ENCODE measurements around the gene PIH1D1.

The PIH1D1 gene

DNA sequence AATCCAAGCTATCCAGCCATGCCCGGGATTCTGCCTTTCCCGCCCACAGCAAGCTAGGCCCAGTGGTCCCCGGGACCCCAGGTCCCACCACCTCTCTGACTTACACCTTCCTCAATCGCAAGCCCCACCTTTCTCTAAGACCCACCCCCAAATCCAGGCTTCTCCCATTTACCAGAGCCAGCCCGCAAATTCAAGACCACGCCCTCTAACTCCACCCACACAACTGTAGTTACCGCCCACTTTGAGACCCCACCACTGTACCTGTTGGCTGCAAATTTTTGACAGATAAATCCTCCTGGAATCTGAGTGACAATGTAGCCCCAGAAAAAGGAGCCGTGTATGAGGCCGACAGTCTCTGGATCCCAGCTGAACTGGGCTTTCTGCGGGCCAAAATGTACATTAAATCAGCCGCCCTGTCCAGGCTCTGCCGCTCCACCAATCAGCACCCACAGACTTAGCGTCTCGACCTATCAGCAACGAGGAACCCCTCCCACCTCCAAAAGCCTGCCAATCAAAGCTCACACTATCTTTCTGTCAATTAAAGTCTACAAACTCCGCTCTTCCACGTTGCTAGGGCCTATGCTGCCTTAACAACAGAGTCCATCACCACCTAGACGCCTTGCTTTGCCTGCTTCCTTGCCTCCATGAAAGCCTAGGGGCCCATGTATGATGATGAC is 16.6 kb downstream of the PIH1D1 start:
- DNase-seq = no peak

DNA sequence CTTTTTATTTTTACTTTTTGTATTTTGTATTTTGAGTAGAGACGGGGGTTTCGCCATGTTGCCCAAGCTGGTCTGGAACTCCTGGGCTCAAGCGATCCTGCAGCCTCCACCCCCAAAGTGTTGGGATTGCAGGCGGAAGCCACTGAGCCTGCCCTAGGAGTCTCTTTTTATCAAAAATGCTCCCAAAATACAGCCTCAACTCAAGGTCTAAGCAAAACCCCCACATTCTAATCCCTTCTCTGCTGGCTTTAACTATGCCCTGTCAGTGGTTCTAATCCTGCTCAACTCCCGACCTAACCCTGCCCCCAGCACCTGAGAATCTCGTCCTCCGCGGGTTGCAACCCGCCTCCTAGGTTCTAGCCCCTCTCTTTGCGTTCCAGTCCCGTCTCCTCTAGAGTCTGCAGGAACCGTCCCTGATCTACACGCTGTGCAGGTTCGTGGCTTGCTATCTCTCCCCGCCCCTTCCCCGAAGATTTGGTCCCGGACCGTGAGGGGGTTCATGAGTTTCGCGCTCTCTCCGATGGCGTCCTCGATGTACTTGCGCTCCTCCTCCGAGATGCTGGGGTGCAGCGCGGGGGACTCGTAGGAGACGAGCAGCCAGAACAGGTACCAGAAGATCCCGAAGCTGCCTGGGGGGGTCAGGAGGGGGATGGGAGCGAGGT is 18.2 kb downstream of the PIH1D1 start:
- DNase-seq = no peak

DNA sequence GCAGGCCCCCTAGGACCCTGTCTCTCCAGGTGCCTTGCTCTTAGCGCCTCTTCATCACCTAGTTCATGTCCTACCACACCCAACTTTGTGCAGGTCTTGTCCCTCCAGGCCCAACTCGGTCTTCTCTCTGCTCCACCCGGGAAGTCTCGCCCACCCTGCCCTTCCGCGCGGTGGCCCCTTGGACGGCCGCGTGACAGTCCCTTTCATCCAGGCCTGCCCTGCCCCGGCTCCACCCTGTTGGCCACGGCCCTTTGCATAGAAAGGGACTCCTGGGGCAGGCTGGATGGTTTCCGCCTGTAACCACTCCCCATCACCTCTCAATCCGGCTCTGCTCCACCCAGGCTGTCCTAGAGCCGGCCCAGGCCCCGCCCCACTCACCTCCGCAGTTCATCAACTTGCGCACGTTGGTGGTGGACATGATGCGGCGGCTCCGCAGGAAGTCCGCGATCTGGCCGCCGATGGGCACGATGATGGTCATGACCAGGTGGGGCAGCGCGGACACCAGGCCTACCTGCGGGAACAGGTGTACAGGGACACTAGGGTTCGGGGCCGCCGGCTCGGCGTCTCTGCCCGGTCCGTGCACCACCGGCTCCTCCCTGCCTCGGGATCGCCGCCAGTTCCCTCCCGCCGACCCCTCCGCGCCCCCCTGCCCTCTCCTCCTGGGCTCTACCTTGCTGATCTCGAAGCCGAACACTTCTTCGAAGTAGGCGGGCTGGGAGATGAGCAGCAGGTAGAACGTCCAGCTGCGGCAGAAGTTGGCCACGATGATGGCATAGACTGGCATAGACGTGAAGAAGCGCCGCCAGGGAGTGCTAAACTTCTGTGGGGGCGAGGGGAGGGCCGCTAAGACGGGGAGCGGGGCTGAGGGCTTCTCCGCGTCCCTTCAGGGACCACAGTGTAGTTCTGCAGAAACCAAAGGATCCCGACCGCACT is 19.2 kb downstream of the PIH1D1 start:
- peak in 1 of 5 experiments; percentile 43 for DNase-seq

DNA sequence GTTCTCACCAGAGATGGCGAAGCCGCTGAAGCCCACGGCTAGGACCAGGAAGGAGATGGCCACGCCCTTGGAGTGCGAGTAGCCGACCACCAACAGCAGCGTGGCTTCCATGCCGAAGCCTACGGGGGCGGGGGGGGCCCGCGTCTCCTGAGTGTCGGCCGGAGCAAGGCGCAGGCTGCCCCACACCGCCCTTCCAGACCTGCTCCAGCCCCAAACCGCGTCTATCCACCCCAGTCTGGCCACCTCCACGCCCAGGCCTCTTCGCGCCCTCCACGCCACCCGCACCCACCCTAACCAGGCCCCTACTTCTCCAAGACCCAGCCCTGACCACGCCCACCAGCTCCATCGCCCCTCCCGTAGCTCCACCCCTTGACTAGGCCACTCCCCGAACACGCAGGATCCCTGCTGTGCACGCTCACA is 20.3 kb downstream of the PIH1D1 start:
- no peak for DNase-seq

DNA sequence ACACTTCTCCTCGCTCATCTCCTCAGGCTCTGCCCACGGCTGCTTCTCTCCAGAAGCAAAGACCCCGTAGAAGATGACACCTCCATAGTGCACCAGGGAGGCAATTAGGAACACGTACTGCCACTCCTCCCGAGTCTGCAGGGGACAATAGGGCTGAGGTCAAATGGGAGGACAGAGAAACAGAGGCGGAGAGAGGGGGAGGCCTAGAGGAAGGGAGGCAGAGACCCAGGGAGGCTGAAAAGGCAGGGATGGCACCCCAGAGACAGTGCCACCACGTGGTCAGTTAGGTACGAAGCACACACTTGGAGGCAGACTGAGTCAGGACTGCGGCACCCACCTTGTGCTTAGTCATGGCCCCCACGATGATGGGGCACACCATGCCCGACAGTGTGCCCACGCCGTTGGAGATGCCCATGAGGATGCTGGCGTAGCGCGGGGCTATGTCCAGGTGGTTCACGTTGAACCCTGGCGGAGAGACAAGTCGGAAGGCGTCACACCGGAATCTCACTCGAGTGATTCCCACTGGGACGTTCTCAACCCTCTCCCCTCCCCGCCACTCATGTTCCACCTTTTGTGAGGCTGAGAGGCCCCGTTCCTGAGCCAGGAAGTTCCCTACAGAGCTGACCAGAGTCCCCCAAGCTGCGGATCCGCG is 20.8 kb downstream of the PIH1D1 start:
- peak in 1 of 5 experiments; percentile 47 for DNase-seq

DNA sequence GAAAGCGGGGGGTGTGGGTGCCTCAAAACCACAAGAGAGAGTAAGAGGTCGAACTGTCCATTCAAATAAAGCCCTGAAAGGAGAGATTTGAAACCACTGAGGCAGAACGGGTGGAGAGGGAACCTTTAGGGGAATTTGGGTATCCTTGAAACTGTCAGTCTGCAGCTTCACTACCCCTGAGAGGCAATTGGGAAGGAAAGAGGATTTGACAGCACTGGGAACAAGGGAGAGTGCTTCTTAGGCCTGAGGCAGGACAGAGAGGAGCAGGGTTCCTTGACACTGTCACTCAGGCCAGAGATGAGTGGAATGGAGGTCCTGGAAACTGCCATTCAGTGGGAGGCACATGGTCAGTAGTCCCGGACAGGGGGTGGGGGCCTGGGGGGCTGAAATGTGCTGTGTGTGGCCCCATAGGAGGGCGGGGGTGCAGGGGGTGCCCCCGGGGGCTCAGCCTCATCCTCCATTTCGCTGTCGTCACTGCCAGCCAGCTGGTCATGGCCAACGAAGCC is 21.4 kb downstream of the PIH1D1 start:
- DNase-seq = no peak

DNA sequence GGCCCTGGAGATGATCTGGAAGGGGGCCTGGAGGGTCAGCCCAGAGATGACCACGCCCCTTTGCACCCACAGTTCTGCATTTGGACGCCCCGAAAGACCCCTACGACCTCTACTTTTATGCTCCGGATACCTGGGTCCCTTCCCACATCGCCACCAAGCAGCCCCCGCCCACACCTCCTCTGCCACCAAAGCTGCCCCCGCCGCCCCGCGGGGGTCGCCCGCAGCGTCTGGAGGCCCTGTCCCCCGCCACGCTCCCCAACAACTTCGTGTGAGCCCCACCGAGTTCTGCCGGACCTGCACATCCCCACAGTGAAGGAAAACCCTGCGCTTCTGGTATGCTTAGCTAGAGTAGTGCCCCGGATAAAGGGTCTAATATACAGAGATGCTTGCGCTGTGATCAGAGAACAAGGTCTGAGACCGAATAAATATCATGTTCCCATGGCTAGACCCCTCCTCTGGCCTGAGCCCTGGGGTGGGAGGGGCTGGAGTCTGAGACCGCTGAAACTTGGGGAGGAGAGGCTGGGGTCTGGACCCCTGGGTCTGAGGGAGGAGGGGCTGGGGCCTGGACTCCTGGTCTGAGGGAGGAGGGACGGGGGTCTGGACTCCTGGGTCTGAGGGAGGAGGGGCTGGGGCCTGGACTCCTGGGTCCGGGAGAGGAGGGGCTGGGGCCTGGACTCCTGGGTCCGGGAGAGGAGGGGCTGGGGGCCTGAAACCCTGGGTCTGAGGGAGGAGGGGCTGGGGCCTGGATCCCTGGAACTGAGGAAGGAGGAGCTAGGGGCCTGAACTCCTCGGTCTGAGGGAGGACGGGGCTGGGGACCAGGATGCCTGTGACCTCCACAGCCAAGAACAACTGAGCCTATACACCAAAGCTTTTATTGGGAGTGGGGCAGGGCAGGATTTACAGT is 22.8 kb downstream of the PIH1D1 start:
- DNase-seq = no peak

DNA sequence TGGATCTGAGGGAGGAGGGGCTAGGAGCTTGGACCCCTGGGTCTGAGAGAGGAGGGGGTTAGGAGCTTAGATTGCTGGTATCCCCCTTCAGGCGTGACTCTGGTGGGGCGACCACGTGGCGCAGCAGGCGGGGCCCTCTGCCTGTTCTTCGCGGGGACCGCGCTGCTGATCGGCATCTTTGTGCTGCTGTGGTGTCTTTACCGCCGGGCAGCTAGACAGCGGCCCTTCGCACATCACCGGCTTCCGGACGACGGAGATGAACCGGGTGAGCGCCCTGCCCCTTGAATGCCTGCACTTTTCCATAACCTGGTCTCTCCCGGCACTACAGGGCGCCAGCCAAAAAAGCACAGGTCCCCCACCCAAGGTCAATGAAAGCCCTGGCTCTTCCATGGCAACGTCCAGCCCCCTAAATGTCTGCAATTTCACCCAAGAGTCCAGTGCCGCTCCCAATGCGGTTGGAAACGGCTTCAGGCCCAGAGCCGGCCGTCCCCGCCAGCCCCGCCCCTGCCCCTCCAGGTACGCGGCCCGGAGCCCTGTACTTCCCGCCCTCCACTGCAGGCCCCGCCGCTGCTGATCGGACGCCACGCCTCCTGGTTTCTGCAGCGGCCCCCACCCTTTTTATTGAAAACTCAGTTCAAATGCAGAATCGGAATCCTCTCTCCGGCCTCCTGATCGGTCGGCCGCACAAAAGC is 23.6 kb downstream of the PIH1D1 start:
- DNase-seq = peak in 1 of 5 experiments; percentile 48

DNA sequence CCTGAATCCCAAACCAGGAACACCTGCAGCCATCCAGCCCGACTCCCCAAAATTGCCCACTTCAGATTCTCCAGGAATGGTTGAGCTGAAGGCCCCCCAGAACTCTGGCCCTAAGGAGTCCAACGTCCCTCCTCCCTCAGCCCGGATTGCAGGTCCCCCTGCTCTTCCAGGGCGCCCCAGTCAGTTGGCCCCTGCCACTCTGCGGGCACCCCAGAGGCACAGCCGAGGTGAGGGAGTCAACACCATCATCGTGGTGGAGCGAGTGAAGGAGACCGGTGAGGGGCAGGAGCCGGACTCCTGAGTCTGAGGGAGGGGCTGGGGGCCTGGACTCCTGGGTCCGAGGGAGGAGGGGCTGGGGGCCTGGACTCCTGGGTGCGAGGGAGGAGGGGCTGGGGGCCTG is 24.3 kb downstream of the PIH1D1 start:
- DNase-seq = no peak

DNA sequence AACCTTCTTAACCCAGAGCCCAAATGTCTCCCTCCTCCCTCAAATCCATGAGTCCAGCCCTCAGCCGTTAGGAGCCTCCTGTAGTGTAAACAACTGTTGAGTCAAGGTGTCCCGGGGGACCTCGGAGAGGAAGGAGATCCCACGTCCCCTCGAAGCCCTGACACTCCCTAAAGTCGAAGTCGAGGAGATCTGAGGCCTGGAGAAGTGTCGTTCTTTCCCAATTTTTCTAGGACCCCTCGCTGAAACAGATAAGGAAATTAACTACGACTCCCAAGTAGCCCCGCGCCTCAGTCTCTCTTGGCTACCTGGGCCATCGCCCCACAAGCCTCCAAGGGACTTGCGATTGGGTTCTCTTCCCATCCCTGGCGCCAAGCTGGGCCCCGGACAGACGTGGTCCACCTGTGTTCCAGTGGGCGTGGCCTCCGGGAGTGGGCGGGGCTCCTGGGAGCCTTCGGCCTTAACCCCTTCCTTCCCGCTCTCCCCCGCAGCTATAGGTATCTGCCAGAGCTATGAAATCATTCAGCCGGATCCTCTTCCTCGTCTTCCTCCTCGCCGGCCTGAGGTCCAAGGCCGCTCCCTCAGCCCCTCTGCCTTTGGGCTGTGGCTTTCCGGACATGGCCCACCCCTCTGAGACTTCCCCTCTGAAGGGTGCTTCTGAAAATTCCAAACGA is 25.6 kb downstream of the PIH1D1 start:
- DNase-seq = no peak

DNA sequence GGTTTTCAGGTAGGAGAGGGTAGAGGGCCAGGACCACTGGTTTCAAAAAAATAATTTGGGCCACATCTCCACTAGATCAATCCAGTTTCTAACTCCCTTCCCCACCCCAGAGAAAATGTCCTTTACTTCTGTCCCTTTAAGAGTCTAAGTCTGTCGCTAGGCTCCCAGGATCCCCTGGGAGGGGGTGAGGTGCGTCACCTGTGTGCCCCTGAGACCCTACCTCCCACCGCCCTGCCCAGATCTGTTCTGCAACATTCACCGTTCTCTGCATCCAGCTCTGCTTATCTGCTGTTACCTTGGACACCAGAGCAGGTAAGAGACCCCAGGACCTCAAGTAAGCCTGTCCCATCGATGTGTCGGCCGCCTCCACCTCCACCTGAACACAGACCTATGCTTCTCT is 26.4 kb downstream of the PIH1D1 start, which contains the start of gene GFY:
Gene GFY (plus strand): TSS at position 211 of the 400 bp plus-strand sequence. CDS start 1,043 bp downstream, outside the sequence.
- DNase-seq = no peak

DNA sequence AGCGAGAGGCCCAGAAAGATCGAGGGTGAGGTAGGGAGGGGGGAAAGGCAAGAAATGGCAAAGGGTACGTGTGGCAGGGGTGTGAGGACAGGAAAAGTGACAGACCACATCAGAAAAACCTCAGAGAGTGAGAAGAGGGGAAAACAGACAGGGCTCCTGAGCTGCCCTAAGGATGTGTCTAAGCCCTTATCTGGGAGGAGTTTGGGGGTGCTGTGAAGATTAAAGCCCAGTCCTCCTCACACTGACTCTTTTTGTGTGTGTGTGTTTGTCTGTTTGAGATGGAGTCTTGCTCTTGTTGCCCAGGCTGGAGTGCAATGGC is 27.7 kb downstream of the PIH1D1 start:
- DNase-seq = peak in 1 of 5 experiments; percentile 65

DNA sequence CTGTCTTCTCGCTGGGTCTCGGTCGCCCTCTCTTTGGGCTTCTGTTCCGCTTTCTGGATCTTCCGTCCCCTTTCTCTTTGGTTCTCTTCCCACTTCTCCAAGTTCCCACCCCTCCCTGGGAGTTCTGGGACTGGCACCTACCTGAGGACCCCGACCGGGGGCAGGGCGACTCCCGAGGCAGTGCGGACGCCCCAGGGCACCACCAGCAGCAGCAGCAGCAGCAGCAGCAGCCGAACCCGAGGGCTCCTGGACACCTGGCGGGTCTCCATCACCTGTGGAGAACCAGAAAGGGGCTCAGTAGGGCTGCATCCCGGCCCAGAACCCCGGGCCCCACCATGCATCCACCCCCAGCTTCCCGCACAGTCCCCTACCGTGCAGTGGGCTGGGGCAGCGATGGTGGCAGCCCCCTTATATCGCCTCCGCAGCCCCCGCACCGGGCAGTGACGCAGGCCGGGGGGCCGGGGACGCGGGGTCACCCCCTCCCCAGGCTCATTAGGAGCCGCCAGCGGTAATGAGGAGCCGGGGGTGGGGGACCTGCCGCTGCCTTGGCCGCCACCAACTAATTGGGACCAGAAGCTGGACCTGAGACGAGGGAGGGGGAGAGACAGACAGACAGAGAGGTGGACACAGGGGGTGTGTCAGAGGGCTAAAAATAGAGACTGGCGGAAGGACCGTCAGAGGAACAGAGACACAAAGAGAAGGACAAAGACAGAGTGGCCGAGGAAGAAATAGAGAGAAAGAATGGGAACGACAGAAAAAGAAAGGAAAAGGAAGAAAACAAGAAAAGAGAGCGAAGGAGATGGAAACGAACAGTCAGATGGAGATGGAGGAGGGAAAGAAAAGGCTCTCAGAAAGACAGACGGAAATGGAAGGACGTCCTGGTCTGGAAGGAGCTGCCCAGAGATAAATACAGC is 28.3 kb downstream of the PIH1D1 start, which contains the start of gene PTH2:
Gene PTH2 (minus strand): TSS at position 371 of the 914 bp plus-strand sequence. CDS start 102 bp downstream, at position 269.
- DNase-seq = no peak

DNA sequence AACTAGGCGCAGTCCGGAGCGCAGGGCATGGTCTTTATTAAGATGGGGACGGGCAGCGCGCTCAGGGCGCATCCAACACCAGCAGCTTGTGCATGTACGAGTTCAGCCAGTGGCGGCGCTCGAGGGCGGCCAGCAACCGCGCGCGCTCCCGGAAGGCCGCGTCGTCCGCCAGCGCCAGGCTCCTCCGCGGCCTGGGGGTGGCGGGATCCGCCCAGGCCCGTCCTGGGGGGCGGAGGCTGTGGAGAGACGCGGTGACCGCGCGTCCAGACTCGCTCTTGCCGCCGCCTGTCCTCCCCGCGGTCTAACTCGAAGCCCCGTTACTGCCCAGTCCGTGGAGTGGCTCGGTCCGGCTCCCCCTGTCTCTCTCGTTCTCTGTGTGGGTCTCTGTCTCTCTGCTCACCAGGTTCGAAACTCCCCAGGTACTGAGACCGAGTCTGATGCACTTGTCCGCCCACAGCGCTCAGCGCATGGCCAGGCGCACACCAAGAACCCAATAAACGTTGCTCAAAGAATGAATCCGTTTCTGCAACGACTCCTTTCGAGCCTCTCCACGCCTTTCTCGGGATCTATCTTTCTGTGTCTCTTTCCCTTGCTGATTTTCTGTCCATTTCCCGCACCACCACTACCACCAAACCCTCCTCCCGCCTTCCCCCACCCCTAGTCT is 29.1 kb downstream of the PIH1D1 start:
- peak in 3 of 5 experiments; percentile 36 to 74 (median 39) for DNase-seq

DNA sequence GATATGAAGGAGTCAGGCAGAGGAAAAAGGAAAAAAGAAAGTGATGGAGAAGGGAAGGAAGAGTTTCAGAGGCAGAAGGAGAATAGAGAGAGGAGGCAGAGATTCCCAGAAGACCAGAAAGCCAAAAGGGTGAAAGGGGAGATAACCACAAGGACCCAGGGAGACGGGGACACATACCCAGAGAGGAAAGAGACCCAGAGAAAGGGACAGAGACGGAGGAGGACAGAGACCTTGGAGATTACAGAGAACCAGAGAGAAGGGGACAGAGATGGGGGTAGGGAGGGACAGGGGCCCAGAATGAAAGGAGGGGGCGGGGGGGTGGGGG is 29.8 kb downstream of the PIH1D1 start:
- no peak for DNase-seq

DNA sequence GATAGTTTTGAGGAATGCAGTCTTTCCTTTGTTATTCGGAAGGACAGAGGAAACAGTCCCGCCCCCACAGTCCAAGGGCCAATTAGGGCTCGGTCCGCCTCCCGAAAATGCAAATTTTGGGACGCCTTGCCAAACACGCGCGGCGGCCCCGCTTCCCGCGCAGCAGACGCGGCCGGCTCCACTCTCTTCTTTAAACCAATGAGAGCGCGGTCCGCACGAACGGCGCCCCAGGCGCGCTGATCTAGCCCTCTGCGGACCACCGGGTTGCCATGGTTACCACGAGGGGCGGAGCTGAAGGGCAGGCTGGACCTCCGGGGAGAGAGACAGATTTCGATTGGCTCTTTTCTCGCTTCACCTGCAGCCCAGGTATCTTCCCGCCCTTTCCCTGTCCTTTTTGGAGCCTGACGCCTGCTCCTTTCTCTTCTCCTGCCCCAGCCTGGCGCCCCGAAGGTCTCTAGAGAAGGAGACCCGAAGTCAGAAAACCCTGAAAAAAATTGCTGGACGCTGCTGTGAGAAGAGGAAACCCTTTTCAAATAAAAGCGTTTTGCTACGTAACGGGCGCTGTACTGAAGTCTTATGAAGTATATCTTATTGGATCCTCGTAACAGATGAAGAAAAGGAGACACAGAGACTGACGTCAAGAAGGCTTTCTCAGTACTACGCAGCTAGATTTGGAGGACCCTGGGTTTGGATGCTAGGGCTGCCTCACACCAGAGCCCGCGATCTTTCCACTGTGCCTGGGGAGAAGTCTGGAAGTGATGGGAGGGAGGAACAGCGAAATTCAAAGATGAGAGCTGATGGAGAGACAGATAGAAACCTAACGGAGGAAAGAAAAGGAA is 30.4 kb downstream of the PIH1D1 start:
- peak in 1 of 5 experiments; percentile 47 for DNase-seq

DNA sequence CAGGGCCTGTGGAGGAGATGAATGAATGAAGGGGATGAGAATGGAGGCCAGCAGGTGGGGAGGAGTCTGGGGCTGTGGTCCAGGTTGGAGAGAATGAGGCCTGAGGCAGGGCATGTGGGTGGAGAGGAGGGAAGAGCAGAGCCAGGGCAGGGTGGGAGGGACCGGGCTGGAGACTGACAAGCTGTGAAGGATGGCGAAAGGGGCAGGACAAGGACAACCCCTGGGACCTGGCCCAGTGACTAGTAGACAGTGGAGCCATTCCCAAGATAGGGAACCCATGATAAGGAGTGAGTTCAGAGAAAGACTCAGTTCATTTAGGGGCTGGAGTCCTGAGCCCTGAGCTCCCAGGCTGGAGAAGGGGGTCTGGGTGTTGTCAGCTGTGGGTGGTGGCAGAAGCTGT is 31.4 kb downstream of the PIH1D1 start:
- DNase-seq = no peak

DNA sequence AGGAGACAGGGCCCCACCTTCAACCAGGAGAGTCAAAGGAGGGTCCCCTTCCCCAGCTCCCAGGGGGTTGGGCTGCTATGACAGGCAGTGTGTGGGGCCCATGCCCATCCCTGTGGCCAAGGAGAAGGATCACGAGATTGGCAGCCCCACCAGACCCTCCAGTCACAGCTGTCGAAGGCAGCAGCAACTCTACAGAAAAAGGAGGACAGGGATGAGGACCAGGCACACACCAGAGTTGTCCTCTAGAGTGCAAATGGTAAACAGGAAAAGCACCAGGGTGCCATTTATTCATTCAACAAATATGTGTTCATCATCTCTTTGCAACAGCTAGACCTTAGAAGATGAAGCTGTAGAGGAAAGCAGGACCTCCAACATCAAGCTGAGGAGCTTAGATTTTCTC is 32.4 kb downstream of the PIH1D1 start:
- DNase-seq = no peak

Data from T-helper 2 cell (primary cell).